Mucosa of descending colon (tissue), 3 donors: Measurements from ENCODE around the gene NPIPB8. TPM values are rescaled to one million over a fixed set of nuclear protein-coding genes. Genes with fewer than 3 reads are reported as not detected.
"Not testable (repeated sequence)": the region's sequence is repeated elsewhere in the genome, so short reads cannot be mapped to it uniquely, and the experiment has no call there.

Experiments used
- ATAC-seq: fragments of 200-7000 bp; cut with Tn5 transposase; one replicate; pipeline ENCODE4 v1.9.1; 2020; ENCODE audit warnings: mild to moderate bottlenecking, moderate library complexity
- DNase-seq, 3 donors: peaks; one replicate each; pipeline ENCODE4 v3.0.0-alpha.2; 2020
- H3K36me3 ChIP-seq: fragments of 200-600 bp; one replicate; pipeline ENCODE4 v1.8.0; 2021; ENCODE audit warnings: low read depth, mild to moderate bottlenecking
- H3K4me1 ChIP-seq: fragments of 200-600 bp; one replicate; pipeline ENCODE4 v1.8.0; 2021; ENCODE audit warnings: low read depth, mild to moderate bottlenecking
- H3K4me3 ChIP-seq: fragments of 200-600 bp; one replicate; pipeline ENCODE4 v1.8.0; 2021; ENCODE audit warnings: mild to moderate bottlenecking
- H3K9me3 ChIP-seq: fragments of 200-600 bp; one replicate; pipeline ENCODE4 v1.8.0; 2021; ENCODE audit warnings: mild to moderate bottlenecking
- CTCF ChIP-seq: fragments of 200-600 bp; IDR thresholded peaks from one replicate; pipeline ENCODE4 v1.8.0; 2022; ENCODE audit warnings: antibody characterized with exemption, mild to moderate bottlenecking
- intact Hi-C, 2 donors: fragments of 100-400 bp; cut with DNase I in 1 of 2; cut with micrococcal nuclease in 1 of 2; formaldehyde crosslinking; loops; one replicate each; pipeline versions ENCODE4 v1.11.0 to v1.11.1; 2022; cut with DNase I, micrococcal nuclease
- long read RNA-seq, 2 donors: library from polyadenylated mRNA; unstranded; transcript quantifications; one replicate each; pipeline ENCODE4 v2.0.0, GENCODE V29; 2019 to 2021
- total RNA-seq, 3 donors: library from RNA; stranded (reverse); fragmentation: NEBNext Ultra II Directional in 2 of 3; extraction: Animal tissue kit (Norgen Biotek cat#: 25700) in 2 of 3; gene quantifications; one replicate each; pipeline versions ENCODE4 v1.2.1 to v1.2.4, GENCODE V29; 2021 to 2023
- donor health status: DM: no; HTN: no; CAD: no; lungs with moderate emphysema.
- donor health status: DM: no; HTN: no; CAD: no.
- donor health status: DM: no; HTN: yes; CAD: no.

NPIPB8 gene
- 10 to 100 TPM in 1 of 3 donors, 1 to 10 TPM in 1, under 1 TPM in 1; 0.92 to 10.1 (median 1.2) TPM for total RNA-seq
- long read RNA-seq, donor 1 = 0 reads
- long read RNA-seq, donor 2 = 0 reads

DNA sequence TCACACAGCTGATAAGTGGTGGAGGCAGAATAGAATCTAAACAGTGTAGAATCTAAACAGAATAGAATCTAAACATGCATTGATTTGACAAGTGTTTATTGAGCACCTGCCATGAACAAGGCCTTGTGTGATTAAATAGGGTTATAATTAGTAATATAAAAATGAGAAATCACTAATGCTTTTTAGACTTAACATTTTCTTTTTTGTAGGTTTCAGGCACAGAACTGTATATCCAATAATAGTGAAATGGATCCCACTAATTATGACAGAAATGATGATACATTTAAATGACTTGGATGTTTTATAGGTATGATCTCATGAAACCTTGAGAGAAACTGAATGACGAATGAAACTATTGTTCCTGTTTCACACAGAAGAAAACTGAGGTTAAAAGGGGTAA, at the start of gene NPIPB8:
Gene NPIPB8, plus strand, starts transcription at position 301 of the 400 bp plus-strand sequence. CDS start 296 bp downstream, outside the sequence.
- ATAC-seq, H3K9me3 ChIP-seq, H3K4me1 ChIP-seq, intact Hi-C loops, H3K4me3 ChIP-seq, H3K36me3 ChIP-seq, DNase-seq: not testable (repeated sequence)

GRCh38 chr16:28589069-28589468, 48.8 kb upstream of the NPIPB8 start:
- no peak for TF ChIP-seq CTCF
- Histone ChIP-seq H3K9me3 (no peaks in the 10 kb centered on the region), H3K4me1 (no peaks in the 10 kb centered on the region), H3K36me3 (peaks cover 8% of the 10 kb centered on the region), H3K4me3 (no peak overlapping the region)
- intact Hi-C loops = no loop called here
- DNase-seq (no peak), ATAC-seq (no peak)

GRCh38 chr16:28589930-28590329, 47.9 kb upstream of the NPIPB8 start:
- intact Hi-C loops = no loop called here
- Histone ChIP-seq H3K36me3 (peaks cover 8% of the 10 kb centered on the region), H3K4me1 (no peaks in the 10 kb centered on the region), H3K4me3 (no peak overlapping the region), H3K9me3 (no peaks in the 10 kb centered on the region)
- ATAC-seq (no peak), DNase-seq (no peak)
- no peak for TF ChIP-seq CTCF

GRCh38 chr16:28590384-28591340, 47.2 kb upstream of the NPIPB8 start:
- intact Hi-C loops = no loop called here
- H3K36me3 ChIP-seq = peaks cover 8% of the 10 kb centered on the region
- DNase-seq (no peak), ATAC-seq (no peak)
- no peak for TF ChIP-seq CTCF
- no peaks in the 10 kb centered on the region for H3K9me3 ChIP-seq
- no peak overlapping the region for H3K4me3 ChIP-seq
- H3K4me1 ChIP-seq = no peaks in the 10 kb centered on the region

DNA sequence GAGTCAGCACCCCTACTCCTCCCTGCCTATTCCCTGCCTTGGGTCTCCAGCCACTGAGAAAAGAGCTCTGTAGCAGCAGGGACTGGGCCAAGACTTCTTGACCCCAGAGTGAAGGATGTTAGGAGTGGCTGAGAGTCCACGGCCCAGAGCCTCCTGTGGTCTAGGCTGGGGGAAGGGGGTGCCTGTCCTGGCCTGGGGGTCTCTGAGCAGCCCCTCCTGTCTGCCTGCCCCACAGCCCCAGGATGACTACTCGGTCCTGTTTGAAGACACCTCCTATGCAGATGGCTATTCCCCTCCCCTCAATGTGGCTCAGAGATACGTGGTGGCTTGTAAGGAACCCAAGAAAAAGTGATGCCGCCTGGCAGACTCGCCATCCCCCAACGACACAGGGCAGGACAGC, 46.5 kb upstream of the NPIPB8 start:
- ATAC-seq (no peak), DNase-seq (no peak)
- H3K36me3 ChIP-seq = peaks cover 8% of the 10 kb centered on the region
- intact Hi-C loops = no loop called here
- H3K4me1 ChIP-seq = no peaks in the 10 kb centered on the region
- H3K4me3 ChIP-seq = no peak overlapping the region
- H3K9me3 ChIP-seq = no peaks in the 10 kb centered on the region
- no peak for TF ChIP-seq CTCF

DNA sequence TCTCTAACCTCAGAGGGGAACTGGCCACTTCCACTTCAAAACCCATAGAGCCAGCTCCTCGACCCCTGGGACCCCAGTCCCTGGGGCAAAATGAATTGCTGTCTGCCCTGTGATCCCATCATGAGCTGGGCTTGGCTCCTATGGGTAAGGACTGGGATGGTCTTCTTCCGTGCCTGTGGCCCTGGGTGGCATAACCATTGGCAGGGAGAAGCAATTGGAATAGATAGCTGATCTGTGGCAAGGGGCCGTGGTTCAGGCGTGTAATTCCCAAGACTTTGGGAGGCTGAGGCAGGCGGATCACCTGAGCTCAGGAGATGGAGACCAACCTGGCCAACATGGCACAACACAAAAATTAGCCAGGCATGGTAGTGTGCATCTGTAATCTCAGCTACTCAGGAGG, 45.4 kb upstream of the NPIPB8 start:
- Histone ChIP-seq H3K9me3 (no peaks in the 10 kb centered on the region), H3K36me3 (peaks cover 8% of the 10 kb centered on the region), H3K4me1 (no peaks in the 10 kb centered on the region), H3K4me3 (no peak overlapping the region)
- DNase-seq = no peak
- intact Hi-C loops = no loop called here
- no peak for ATAC-seq
- no peak for TF ChIP-seq CTCF
